HepG2 (cell line): ENCODE measurements around the gene FGF10.

Experiments used
- ARNT ChIP-seq: fragments of 450-650 bp; IDR thresholded peaks from 2 replicates; pipeline ENCODE4 v1.6.1; 2017
- CEBPB ChIP-seq: IDR thresholded peaks from 2 replicates; pipeline ENCODE4 v1.6.1; 2011; ENCODE audit warnings: low read depth, low read length, improper control_type of control experiment, borderline replicate concordance
- JUND ChIP-seq: sonication (generic); formaldehyde crosslinking; IDR thresholded peaks from 2 replicates; pipeline ENCODE4 v1.8.0; 2022; ENCODE audit warnings: mild to moderate bottlenecking, missing genetic modification reagents
- KLF16 ChIP-seq, 2 experiments: sonication (generic) in 1 of 2; formaldehyde crosslinking in 1 of 2; IDR thresholded peaks; 2 replicates each; pipeline versions ENCODE4 v1.6.1 to v1.8.0; 2016 to 2023; ENCODE audit warnings: missing genetic modification reagents in 2 of 2, missing compliant biosample characterization in 1 of 2
- MEIS2 ChIP-seq: sonication (generic); formaldehyde crosslinking; IDR thresholded peaks from 2 replicates; pipeline ENCODE4 v1.9.0; 2021; ENCODE audit warnings: mild to moderate bottlenecking, missing genetic modification reagents
- NBN ChIP-seq: fragments of 450-650 bp; conservative IDR thresholded peaks from 2 replicates; pipeline ENCODE4 v1.6.1; 2017
- POLR2AphosphoS5 ChIP-seq: IDR thresholded peaks from 2 replicates; pipeline ENCODE4 v1.6.1; 2012; ENCODE audit warnings: low read depth, low read length
- SMYD3 ChIP-seq: sonication (generic); formaldehyde crosslinking; IDR thresholded peaks from 2 replicates; pipeline ENCODE4 v1.8.1; 2023; ENCODE audit warnings: mild to moderate bottlenecking, missing genetic modification reagents
- SRSF9 ChIP-seq: fragments of 200-400 bp; formaldehyde crosslinking; IDR thresholded peaks from 2 replicates; pipeline ENCODE4 v1.6.1; 2018; ENCODE audit warnings: borderline replicate concordance, mild to moderate bottlenecking, low read depth, low read length; ENCODE audit not compliant: insufficient read depth, poor library complexity, severe bottlenecking
- TF ChIP-seq, protein P1 (sequence below): sonication (generic); formaldehyde crosslinking; IDR thresholded peaks from 2 replicates; pipeline ENCODE4 v1.5.0; 2020; ENCODE audit warnings: mild to moderate bottlenecking, missing genetic modification reagents, moderate library complexity
- TF ChIP-seq, protein P2 (sequence below): sonication (generic); formaldehyde crosslinking; IDR thresholded peaks from 2 replicates; pipeline ENCODE4 v1.4.0; 2020; ENCODE audit warnings: missing genetic modification reagents
- TF ChIP-seq, protein P3 (sequence below): sonication (generic); formaldehyde crosslinking; IDR thresholded peaks from 2 replicates; pipeline ENCODE4 v1.8.1; 2023; ENCODE audit warnings: mild to moderate bottlenecking, missing genetic modification reagents
- TF ChIP-seq, protein P4 (sequence below): sonication (generic); IDR thresholded peaks from 2 replicates; pipeline ENCODE4 v1.6.1; 2016; ENCODE audit warnings: low read depth, borderline replicate concordance

DNA sequence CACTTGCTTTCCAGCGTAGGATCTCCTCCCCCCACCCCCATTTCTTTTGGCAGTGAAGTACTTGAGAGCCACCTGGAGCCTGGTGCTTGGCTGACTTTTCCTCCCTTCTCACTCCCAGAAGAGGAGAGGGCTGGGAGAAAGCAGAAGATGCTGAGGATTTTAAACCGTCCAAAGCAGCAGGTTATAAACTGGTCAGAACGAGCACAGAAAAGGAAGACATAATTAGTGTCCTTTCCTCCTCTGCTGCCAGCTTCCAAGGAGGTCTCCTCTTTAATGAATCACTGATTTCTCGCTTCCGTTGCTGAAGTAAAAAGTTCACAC, 563 bp upstream of the FGF10 start:
- TF ChIP-seq ARNT (no peak), KLF16 (CRISPR knock-in tag; IDR thresholded peaks at IDR 0.05) (no peak), MEIS2 (CRISPR knock-in tag) (no peak), JUND (CRISPR knock-in tag) (no peak), POLR2AphosphoS5 (no peak), SMYD3 (no peak), NBN (no peak), CEBPB (no peak), SRSF9 (no peak)
- TF ChIP-seq, protein P1, sequence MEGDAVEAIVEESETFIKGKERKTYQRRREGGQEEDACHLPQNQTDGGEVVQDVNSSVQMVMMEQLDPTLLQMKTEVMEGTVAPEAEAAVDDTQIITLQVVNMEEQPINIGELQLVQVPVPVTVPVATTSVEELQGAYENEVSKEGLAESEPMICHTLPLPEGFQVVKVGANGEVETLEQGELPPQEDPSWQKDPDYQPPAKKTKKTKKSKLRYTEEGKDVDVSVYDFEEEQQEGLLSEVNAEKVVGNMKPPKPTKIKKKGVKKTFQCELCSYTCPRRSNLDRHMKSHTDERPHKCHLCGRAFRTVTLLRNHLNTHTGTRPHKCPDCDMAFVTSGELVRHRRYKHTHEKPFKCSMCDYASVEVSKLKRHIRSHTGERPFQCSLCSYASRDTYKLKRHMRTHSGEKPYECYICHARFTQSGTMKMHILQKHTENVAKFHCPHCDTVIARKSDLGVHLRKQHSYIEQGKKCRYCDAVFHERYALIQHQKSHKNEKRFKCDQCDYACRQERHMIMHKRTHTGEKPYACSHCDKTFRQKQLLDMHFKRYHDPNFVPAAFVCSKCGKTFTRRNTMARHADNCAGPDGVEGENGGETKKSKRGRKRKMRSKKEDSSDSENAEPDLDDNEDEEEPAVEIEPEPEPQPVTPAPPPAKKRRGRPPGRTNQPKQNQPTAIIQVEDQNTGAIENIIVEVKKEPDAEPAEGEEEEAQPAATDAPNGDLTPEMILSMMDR (CRISPR knock-in tag) = no peak
- TF ChIP-seq, protein P2, sequence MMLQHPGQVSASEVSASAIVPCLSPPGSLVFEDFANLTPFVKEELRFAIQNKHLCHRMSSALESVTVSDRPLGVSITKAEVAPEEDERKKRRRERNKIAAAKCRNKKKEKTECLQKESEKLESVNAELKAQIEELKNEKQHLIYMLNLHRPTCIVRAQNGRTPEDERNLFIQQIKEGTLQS (CRISPR knock-in tag) = no peak
- TF ChIP-seq, protein P3, sequence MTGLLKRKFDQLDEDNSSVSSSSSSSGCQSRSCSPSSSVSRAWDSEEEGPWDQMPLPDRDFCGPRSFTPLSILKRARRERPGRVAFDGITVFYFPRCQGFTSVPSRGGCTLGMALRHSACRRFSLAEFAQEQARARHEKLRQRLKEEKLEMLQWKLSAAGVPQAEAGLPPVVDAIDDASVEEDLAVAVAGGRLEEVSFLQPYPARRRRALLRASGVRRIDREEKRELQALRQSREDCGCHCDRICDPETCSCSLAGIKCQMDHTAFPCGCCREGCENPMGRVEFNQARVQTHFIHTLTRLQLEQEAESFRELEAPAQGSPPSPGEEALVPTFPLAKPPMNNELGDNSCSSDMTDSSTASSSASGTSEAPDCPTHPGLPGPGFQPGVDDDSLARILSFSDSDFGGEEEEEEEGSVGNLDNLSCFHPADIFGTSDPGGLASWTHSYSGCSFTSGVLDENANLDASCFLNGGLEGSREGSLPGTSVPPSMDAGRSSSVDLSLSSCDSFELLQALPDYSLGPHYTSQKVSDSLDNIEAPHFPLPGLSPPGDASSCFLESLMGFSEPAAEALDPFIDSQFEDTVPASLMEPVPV (CRISPR knock-in tag) = no peak
- TF ChIP-seq, protein P4, sequence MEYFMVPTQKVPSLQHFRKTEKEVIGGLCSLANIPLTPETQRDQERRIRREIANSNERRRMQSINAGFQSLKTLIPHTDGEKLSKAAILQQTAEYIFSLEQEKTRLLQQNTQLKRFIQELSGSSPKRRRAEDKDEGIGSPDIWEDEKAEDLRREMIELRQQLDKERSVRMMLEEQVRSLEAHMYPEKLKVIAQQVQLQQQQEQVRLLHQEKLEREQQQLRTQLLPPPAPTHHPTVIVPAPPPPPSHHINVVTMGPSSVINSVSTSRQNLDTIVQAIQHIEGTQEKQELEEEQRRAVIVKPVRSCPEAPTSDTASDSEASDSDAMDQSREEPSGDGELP = no peak
